Activated CD4-positive, CD25-positive, alpha-beta regulatory T cell treated with anti-CD3 and anti-CD28 coated beads, Interleukin-2, amount 50 U/mL, for 72 hours (primary cell): ENCODE measurements around the gene IGFL3.
"Not testable (repeated sequence)": the region's sequence is repeated elsewhere in the genome, so short reads cannot be mapped to it uniquely, and the experiment has no call there.

ENCODE experiments used
- DNase-seq: peaks from one replicate; pipeline ENCODE4 v3.0.0; 2021

IGFL3 gene

DNA sequence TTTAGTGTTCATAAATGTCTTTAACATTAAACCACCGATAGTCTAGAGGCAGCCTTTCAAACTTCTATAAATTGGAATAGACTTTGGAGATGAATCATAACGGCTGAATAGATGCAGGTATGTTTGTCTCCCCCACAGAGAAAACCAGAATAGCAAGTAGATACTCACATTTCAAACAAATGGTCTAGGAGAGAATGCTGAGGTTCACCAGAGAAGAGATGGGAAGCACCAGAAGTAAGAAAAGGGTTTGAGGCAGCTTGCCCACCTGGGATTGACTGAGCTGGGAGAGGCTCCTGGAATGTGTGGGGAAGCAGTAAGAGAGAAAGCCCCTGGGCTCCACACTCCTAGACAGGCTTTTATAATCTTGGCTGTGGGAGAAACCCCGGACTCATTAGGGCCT is 6.4 kb downstream of the IGFL3 start:
- DNase-seq = no peak

DNA sequence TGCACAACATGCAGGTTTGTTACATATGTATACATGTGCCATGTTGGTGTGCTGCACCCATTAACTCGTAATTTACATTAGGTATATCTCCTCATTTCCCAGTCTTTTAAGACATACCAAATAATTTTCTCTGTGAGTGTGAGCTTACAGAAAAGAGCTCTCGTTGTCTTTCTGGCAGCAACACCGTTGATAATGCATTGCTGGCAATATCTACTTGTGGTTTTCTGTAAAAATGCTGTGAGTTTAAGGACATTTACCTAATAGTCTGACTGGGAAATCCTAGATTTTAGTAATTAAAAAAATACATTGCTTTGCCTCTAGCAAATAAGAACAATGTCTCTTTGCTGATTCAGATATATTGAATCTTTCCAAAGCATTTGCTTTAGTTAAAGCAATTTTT is 8.4 kb downstream of the IGFL3 start:
- DNase-seq = no peak

- DNase-seq = no peak
These were observed 8.9 kb downstream of the IGFL3 start for GRCh38 chr19:46115396-46116106.

- no peak for DNase-seq
These were observed 10.8 kb downstream of the IGFL3 start for GRCh38 chr19:46113726-46114125.

- no peak for DNase-seq
These were observed 12.0 kb downstream of the IGFL3 start for GRCh38 chr19:46112527-46112926.

DNA sequence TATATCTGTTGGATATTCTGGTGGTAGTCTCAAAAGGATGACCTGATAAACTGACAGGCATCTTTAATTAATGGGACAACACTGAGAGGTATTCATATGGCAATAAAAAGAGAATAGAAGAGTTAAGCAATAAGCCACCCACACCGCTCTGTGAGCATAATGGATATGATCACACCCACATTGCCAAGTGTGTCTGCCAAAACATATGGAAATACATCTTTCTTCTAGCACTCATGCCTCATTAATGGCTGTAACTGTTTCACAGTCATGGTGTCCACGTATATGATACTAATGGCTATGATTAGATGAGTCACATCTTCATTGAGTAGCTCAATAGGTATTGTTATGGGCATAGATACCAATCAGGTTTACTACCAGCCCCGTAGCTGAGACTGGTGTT is 13.1 kb downstream of the IGFL3 start:
- no peak for DNase-seq

- no peak for DNase-seq
These were observed 14.6 kb downstream of the IGFL3 start for GRCh38 chr19:46109876-46110275.

GRCh38 chr19:46107371-46107770 is 17.1 kb downstream of the IGFL3 start:
- DNase-seq = no peak

DNA sequence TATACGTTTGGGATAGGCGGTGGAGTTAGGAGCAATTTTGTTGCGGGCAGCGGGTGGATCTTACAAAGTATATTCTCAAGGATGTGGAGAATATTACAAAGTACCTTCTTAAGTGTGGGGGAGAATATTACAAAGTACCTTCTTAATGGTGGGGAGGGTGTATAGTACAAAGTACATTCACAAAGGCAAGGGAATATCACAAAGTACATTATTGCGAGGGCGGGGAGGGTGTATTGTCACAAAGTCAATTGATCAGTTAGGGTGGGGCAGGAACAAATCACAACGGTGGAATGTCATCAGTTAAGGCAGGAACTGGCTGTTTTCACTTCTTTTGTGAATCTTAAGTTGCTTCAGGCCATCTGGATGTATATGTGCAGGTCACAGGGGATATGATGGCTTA is 22.2 kb downstream of the IGFL3 start:
- DNase-seq = not testable (repeated sequence)

DNA sequence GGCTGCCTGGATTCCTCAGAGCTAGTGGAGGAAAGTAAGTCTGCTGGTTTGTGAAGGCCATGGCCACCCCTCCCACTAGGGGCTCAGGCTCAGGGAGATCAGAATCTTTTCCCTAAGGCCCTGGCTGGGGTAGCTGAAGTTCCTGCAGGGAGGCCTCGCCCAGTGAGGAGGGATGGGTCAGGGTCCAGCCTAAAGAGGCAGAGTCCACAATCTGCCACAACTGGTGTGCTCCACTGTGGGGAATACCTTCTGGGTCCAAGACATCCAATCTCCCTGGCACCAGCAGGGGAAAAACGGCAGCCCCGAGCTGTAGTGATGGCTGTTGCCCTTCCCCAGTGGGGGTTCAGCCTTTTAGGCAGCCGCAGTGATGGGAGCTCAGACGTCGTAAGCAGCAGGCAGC is 23.2 kb downstream of the IGFL3 start:
- DNase-seq = no peak

- DNase-seq = no peak
These were observed 24.1 kb downstream of the IGFL3 start for GRCh38 chr19:46100344-46100743.

GRCh38 chr19:46090444-46090843 is 34.0 kb downstream of the IGFL3 start:
- no peak for DNase-seq

- DNase-seq = no peak
These were observed 35.1 kb downstream of the IGFL3 start for GRCh38 chr19:46089432-46089831.

DNA sequence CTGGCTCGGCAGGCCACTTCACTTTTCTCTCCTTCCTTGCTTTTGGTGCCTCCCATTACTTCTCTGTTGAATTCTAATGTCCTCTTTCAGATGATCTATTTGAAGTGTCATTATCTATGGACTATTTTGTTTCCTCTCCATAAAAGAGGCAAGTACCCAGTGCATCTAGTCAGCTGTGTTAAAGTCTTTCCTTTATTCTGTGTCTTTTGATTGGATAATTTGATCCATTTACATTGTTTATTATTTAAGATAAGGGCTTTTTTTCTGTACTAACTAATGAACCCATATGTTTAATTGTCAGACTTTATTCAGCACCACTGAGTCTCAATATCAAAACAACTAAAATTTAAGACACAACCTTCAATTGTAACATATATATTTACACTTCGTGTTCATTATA is 36.4 kb downstream of the IGFL3 start:
- no peak for DNase-seq

- no peak for DNase-seq
These were observed 38.6 kb downstream of the IGFL3 start for GRCh38 chr19:46085888-46086287.

GRCh38 chr19:46082728-46083050 is 41.8 kb downstream of the IGFL3 start:
- DNase-seq = no peak

GRCh38 chr19:46081928-46082727 is 42.4 kb downstream of the IGFL3 start:
- DNase-seq = no peak

DNA sequence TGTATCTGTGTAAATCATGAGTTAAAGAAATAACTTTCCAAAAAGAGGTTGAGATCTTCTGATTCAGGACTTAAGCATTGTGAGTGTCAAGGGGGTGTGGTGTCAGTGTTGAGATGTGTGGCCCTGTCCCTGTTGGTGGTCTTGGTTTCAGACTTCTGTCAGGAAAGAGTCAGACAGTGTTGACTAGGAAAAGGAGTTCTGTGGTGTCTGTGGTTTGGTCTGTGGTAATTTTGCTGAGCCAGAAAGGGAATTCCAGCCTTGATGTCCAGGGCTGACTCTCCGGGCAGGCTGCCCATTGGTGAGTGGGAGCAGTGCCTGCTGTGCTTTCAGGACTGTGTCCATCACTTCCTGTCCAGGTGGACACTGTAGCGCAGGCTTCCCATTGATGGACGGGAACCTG is 43.9 kb downstream of the IGFL3 start:
- no peak for DNase-seq

GRCh38 chr19:46079576-46079975 is 44.9 kb downstream of the IGFL3 start:
- no peak for DNase-seq

GRCh38 chr19:46078573-46079332 is 45.7 kb downstream of the IGFL3 start:
- DNase-seq = not testable (repeated sequence)

DNA sequence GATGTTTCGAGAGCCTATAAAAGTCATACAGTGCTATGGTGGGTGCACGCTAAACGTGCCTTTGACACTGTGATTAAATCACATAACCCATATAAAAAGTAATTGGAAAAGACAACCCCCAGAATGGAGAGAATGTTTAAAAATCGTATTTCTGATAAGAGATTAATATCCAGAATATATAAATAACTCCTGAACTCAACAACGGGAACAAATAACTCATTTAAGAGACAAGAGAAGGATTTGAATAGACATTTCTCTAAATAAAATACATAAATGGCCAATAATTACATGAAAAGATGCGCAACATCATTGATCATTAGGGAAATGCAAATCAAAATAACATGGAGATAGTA is 46.7 kb downstream of the IGFL3 start:
- no peak for DNase-seq

DNA sequence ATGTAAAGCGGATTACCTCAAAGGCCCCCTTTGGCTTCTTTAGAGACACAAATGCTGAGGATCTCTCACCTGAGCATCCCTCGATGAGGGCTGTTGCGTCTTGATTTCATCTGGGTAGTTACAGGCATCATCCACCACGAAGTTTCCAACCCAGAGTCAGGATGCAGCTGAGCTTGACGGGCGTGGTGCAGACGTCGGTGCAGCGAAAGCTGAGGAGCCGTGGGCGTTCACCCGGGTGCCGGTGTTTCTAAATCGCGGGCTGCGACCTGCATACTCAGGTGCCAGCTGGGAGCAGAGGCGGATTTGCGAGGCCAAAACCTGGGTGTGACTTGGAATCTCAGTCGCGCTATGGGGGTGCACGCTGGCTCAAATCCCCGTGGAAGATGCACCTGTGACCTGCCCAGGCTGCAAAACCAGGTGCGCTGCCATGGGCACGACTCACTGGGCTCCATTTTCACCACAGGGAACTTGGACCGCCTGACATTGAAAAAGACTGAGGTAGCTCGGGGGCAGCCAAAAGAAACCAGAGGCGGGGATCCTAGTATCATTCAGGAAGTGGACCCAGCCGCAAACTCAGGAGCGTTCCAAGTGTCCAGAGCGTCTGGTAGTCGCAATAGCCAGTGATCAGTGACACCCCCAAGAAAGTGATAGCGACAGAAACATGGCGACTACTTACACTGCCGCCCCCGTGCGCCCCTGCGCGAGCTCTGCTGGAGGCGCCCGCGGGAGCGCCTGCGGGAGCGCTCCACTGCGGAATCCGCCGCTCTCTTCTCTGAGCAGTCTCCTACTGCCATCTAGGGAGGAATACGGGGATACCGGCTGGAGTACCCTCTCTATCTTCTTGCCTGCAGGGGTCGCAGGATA is 47.3 kb downstream of the IGFL3 start:
- no peak for DNase-seq
